Fibroblast of peridontal ligament (primary cell): ENCODE data around the gene FOXP1.
A peak's percentile ranks its signal among the peaks of the same experiment; 100 is the strongest.

Source experiments
- DNase-seq: peaks from one replicate; pipeline ENCODE4 v3.0.0-alpha.2; 2010; ENCODE audit errors: extremely low read depth

FOXP1 gene

GRCh38 chr3:71307991-71308697 lies 275.4 kb downstream of the FOXP1 start:
- no peak for DNase-seq

GRCh38 chr3:71305231-71306206 lies 278.0 kb downstream of the FOXP1 start:
- DNase-seq = peak; percentile 27

- peak; percentile 79 for DNase-seq
Measured at GRCh38 chr3:71304684-71305083, 278.8 kb downstream of the FOXP1 start.

GRCh38 chr3:71304247-71304646 lies 279.3 kb downstream of the FOXP1 start:
- DNase-seq = no peak

- DNase-seq = no peak
Measured at GRCh38 chr3:71303627-71304200, 279.8 kb downstream of the FOXP1 start.

- DNase-seq = no peak
Measured at GRCh38 chr3:71302604-71303003, 280.9 kb downstream of the FOXP1 start.

- no peak for DNase-seq
Measured at GRCh38 chr3:71300951-71301393, 282.6 kb downstream of the FOXP1 start.

GRCh38 chr3:71299160-71299559 lies 284.4 kb downstream of the FOXP1 start:
- DNase-seq = no peak

- no peak for DNase-seq
Measured at GRCh38 chr3:71294919-71295318, 288.6 kb downstream of the FOXP1 start.

- no peak for DNase-seq
Measured at GRCh38 chr3:71290301-71290700, 293.2 kb downstream of the FOXP1 start.

- peak; percentile 20 for DNase-seq
Measured at GRCh38 chr3:71288269-71288930, 295.1 kb downstream of the FOXP1 start.

GRCh38 chr3:71285086-71285485 lies 298.4 kb downstream of the FOXP1 start:
- no peak for DNase-seq

GRCh38 chr3:71282976-71283375 lies 300.6 kb downstream of the FOXP1 start:
- no peak for DNase-seq

- DNase-seq = no peak
Measured at GRCh38 chr3:71281280-71281679, 302.2 kb downstream of the FOXP1 start.

- DNase-seq = no peak
Measured at GRCh38 chr3:71277341-71277740, 306.2 kb downstream of the FOXP1 start.

GRCh38 chr3:71276531-71276930 lies 307.0 kb downstream of the FOXP1 start:
- no peak for DNase-seq

GRCh38 chr3:71273453-71273852 lies 310.1 kb downstream of the FOXP1 start:
- no peak for DNase-seq

- DNase-seq = peak; percentile 40
Measured at GRCh38 chr3:71271596-71271995, 311.9 kb downstream of the FOXP1 start.

- no peak for DNase-seq
Measured at GRCh38 chr3:71269906-71270305, 313.6 kb downstream of the FOXP1 start.

- no peak for DNase-seq
Measured at GRCh38 chr3:71268462-71268999, 315.0 kb downstream of the FOXP1 start.

GRCh38 chr3:71266875-71267274 lies 316.7 kb downstream of the FOXP1 start:
- DNase-seq = no peak
